HEK293 (cell line): ENCODE results near the gene SNRPD2.

Experiments used
- CTCF ChIA-PET: fragments of 350-600 bp; formaldehyde crosslinking; extraction: SDS; loops from one replicate; lab custom pipeline; 2021; ENCODE audit warnings: antibody characterized with exemption; lab: Yijun Ruan, JAX
- POLR2A ChIA-PET: fragments of 300-600 bp; formaldehyde crosslinking; extraction: SDS; loops from one replicate; lab custom pipeline; 2020; ENCODE audit warnings: antibody characterized with exemption, inconsistent platforms; lab: Yijun Ruan, JAX
- H3K27ac ChIP-seq: fragments of 200-500 bp; sonication (Bioruptor generic); 2 replicates; pipeline ENCODE4 v1.5.1; 2014; ENCODE audit warnings: low read depth, low read length, control low read depth, inconsistent platforms; ENCODE audit errors: extremely low read depth
- H3K36me3 ChIP-seq, 2 experiments: fragments of 200-500 bp in 1 of 2; sonication (Bioruptor generic) in 1 of 2; 1 replicate in 1 of 2; 2 replicates in 1 of 2; pipeline ENCODE4 v1.5.1; 2014 to 2017; ENCODE audit warnings: inconsistent platforms in 2 of 2, low read length in 2 of 2; ENCODE audit not compliant: control insufficient read depth in 2 of 2, insufficient read depth in 1 of 2
- H3K4me1 ChIP-seq: fragments of 200-500 bp; sonication (Bioruptor generic); 2 replicates; pipeline ENCODE4 v1.5.1; 2014; ENCODE audit warnings: mild to moderate bottlenecking, low read length, inconsistent platforms; ENCODE audit not compliant: control insufficient read depth, insufficient read depth
- H3K4me3 ChIP-seq: 2 replicates; pipeline ENCODE4 v1.5.1; 2011; ENCODE audit warnings: low read depth, mild to moderate bottlenecking, control low read depth, low read length, moderate library complexity
- H3K9me3 ChIP-seq: fragments of 200-500 bp; sonication (Bioruptor generic); 2 replicates; pipeline ENCODE4 v1.5.1; 2014; ENCODE audit warnings: low read depth, low read length, inconsistent platforms; ENCODE audit not compliant: control insufficient read depth, insufficient read depth
- ATF2 ChIP-seq: fragments of 450-650 bp; formaldehyde crosslinking; IDR thresholded peaks from 2 replicates; pipeline ENCODE4 v1.5.1; 2016; ENCODE audit warnings: missing biosample characterization, missing genetic modification characterization, low read depth
- GFI1B ChIP-seq: fragments of 450-650 bp; formaldehyde crosslinking; IDR thresholded peaks from 2 replicates; pipeline ENCODE4 v1.5.1; 2016; ENCODE audit warnings: missing biosample characterization, missing genetic modification characterization
- MZF1 ChIP-seq: fragments of 450-650 bp; formaldehyde crosslinking; IDR thresholded peaks from 2 replicates; pipeline ENCODE4 v1.5.1; 2017; ENCODE audit warnings: missing biosample characterization, missing genetic modification characterization, borderline replicate concordance
- PATZ1 ChIP-seq: fragments of 450-650 bp; formaldehyde crosslinking; IDR thresholded peaks from 2 replicates; pipeline ENCODE4 v1.5.1; 2016; ENCODE audit warnings: missing biosample characterization, missing genetic modification characterization
- REST ChIP-seq: fragments of 450-650 bp; formaldehyde crosslinking; IDR thresholded peaks from 2 replicates; pipeline ENCODE4 v1.5.1; 2016; ENCODE audit warnings: missing biosample characterization, missing genetic modification characterization
- TCF7L2 ChIP-seq: IDR thresholded peaks from 2 replicates; pipeline ENCODE4 v1.6.1; 2011; ENCODE audit warnings: low read depth, mild to moderate bottlenecking, inconsistent platforms, low read length, moderate library complexity, borderline replicate concordance
- ZFHX2 ChIP-seq: fragments of 450-650 bp; formaldehyde crosslinking; conservative IDR thresholded peaks from 2 replicates; pipeline ENCODE4 v1.5.1; 2016; ENCODE audit warnings: missing biosample characterization, missing genetic modification characterization
- ZNF114 ChIP-seq: fragments of 450-650 bp; formaldehyde crosslinking; IDR thresholded peaks from 2 replicates; pipeline ENCODE4 v1.5.0; 2017; ENCODE audit warnings: missing biosample characterization, missing genetic modification characterization
- ZNF132 ChIP-seq: fragments of 450-650 bp; formaldehyde crosslinking; IDR thresholded peaks from 2 replicates; pipeline ENCODE4 v1.5.1; 2017; ENCODE audit warnings: missing biosample characterization, missing genetic modification characterization, borderline replicate concordance
- ZNF146 ChIP-seq: fragments of 450-650 bp; formaldehyde crosslinking; IDR thresholded peaks from 2 replicates; pipeline ENCODE4 v1.5.1; 2016; ENCODE audit warnings: missing biosample characterization, missing genetic modification characterization
- ZNF548 ChIP-seq: fragments of 450-650 bp; formaldehyde crosslinking; IDR thresholded peaks from 2 replicates; pipeline ENCODE4 v1.5.1; 2016; ENCODE audit warnings: missing biosample characterization, missing genetic modification characterization
- ZNF561 ChIP-seq: fragments of 450-650 bp; IDR thresholded peaks from 2 replicates; pipeline ENCODE4 v1.5.1; 2018; ENCODE audit warnings: missing biosample characterization, missing genetic modification characterization, borderline replicate concordance
- ZNF596 ChIP-seq: fragments of 450-650 bp; IDR thresholded peaks from 2 replicates; pipeline ENCODE4 v1.5.0; 2018; ENCODE audit warnings: missing biosample characterization, mild to moderate bottlenecking, missing genetic modification characterization, moderate library complexity
- ZNF623 ChIP-seq: fragments of 450-650 bp; formaldehyde crosslinking; IDR thresholded peaks from 2 replicates; pipeline ENCODE4 v1.5.1; 2016; ENCODE audit warnings: missing biosample characterization, missing genetic modification characterization
- ZNF624 ChIP-seq: fragments of 450-650 bp; formaldehyde crosslinking; IDR thresholded peaks from 2 replicates; pipeline ENCODE4 v1.5.1; 2017; ENCODE audit warnings: missing biosample characterization, missing genetic modification characterization
- ZNF654 ChIP-seq: fragments of 450-650 bp; formaldehyde crosslinking; IDR thresholded peaks from 2 replicates; pipeline ENCODE4 v1.5.1; 2016; ENCODE audit warnings: low read depth, missing biosample characterization, missing genetic modification characterization
- ZNF692 ChIP-seq: fragments of 450-650 bp; formaldehyde crosslinking; IDR thresholded peaks from 2 replicates; pipeline ENCODE4 v1.5.1; 2016; ENCODE audit warnings: missing biosample characterization, missing genetic modification characterization
- ZNF701 ChIP-seq: fragments of 450-650 bp; formaldehyde crosslinking; IDR thresholded peaks from 2 replicates; pipeline ENCODE4 v1.5.1; 2016; ENCODE audit warnings: missing biosample characterization, missing genetic modification characterization
- ZNF704 ChIP-seq: fragments of 450-650 bp; formaldehyde crosslinking; IDR thresholded peaks from 2 replicates; pipeline ENCODE4 v1.5.1; 2016; ENCODE audit warnings: missing biosample characterization, missing genetic modification characterization
- ZNF768 ChIP-seq: fragments of 450-650 bp; formaldehyde crosslinking; IDR thresholded peaks from 2 replicates; pipeline ENCODE4 v1.5.1; 2018; ENCODE audit warnings: missing biosample characterization, mild to moderate bottlenecking, missing genetic modification characterization
- ZSCAN30 ChIP-seq: fragments of 450-650 bp; IDR thresholded peaks from 2 replicates; pipeline ENCODE4 v1.5.1; 2018; ENCODE audit warnings: missing biosample characterization, mild to moderate bottlenecking, missing genetic modification characterization, moderate library complexity
- TF ChIP-seq, protein P1 (sequence below): fragments of 450-650 bp; formaldehyde crosslinking; IDR thresholded peaks from 2 replicates; pipeline ENCODE4 v1.5.1; 2017; ENCODE audit warnings: missing biosample characterization, missing genetic modification characterization

The SNRPD2 gene

GRCh38 chr19:45653634-45654033 lies 38.1 kb downstream of the SNRPD2 start (continued):
- peak; percentile 33; the same call in 1 of the 2 replicates for TF ChIP-seq ZFHX2 (tag by site-specific recombination)
- no peak for TF ChIP-seq ZNF704 (tag by site-specific recombination)
- no peak for TF ChIP-seq ATF2 (tag by site-specific recombination)
- no peak for TF ChIP-seq ZNF146 (tag by site-specific recombination)
- TF ChIP-seq, protein P1, sequence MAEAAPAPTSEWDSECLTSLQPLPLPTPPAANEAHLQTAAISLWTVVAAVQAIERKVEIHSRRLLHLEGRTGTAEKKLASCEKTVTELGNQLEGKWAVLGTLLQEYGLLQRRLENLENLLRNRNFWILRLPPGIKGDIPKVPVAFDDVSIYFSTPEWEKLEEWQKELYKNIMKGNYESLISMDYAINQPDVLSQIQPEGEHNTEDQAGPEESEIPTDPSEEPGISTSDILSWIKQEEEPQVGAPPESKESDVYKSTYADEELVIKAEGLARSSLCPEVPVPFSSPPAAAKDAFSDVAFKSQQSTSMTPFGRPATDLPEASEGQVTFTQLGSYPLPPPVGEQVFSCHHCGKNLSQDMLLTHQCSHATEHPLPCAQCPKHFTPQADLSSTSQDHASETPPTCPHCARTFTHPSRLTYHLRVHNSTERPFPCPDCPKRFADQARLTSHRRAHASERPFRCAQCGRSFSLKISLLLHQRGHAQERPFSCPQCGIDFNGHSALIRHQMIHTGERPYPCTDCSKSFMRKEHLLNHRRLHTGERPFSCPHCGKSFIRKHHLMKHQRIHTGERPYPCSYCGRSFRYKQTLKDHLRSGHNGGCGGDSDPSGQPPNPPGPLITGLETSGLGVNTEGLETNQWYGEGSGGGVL (tag by site-specific recombination), result peak; percentile 25; the same call in 1 of the 2 replicates
- TF ChIP-seq ZNF596 (tag by site-specific recombination), result no peak
- TF ChIP-seq ZNF624, result no peak
- no peak for TF ChIP-seq ZNF692 (tag by site-specific recombination)
- TF ChIP-seq ZNF654 (tag by site-specific recombination), result no peak
- TF ChIP-seq, all 188 proteins: peak for 3

GRCh38 chr19:45650722-45651121 lies 41.0 kb downstream of the SNRPD2 start:
- CTCF ChIA-PET, result interaction anchor here (1.0 to 2.8 kb wide), 5 partner anchors 8 to 211 kb away, joined by 3 to 17 read pairs (median 4); no protein-coding TSS in a partner anchor
- no peaks in the 10 kb centered on the region for H3K4me1 ChIP-seq
- no peak for TF ChIP-seq PATZ1 (tag by site-specific recombination)
- TF ChIP-seq MZF1, result no peak
- TF ChIP-seq ZNF623 (tag by site-specific recombination), result peak; percentile 80
- POLR2A ChIA-PET, result no interaction called here
- no peaks in the 10 kb centered on the region for H3K9me3 ChIP-seq
- H3K27ac ChIP-seq, result no peak overlapping the region
- H3K4me3 ChIP-seq, result no peak overlapping the region
- H3K36me3 ChIP-seq, result no peaks in the 10 kb centered on the region

- Histone ChIP-seq H3K4me3 (no peak overlapping the region), H3K9me3 (no peaks in the 10 kb centered on the region), H3K4me1 (peaks cover 6% of the 10 kb centered on the region; the same call in 1 of the 2 replicates), H3K36me3 (no peaks in the 10 kb centered on the region), H3K27ac (no peak overlapping the region)
- POLR2A ChIA-PET, result interaction anchor here (0.6 to 1.3 kb wide), 4 partner anchors 12 to 123 kb away, joined by 3 to 4 read pairs (median 3); partner anchors contain the start of genes QPCTL and SIX5
- CTCF ChIA-PET, result interaction anchor here (0.6 to 1.9 kb wide), 9 partner anchors 20 to 207 kb away, joined by 3 to 7 read pairs (median 3); no protein-coding TSS in a partner anchor
- no peak for TF ChIP-seq ZNF548 (tag by site-specific recombination)
- TF ChIP-seq ZNF132 (tag by site-specific recombination), result no peak
- 0 out of 2 replicates have a peak, but pooled peaks have one; percentile 3 for TF ChIP-seq ZSCAN30 (tag by site-specific recombination)
- TF ChIP-seq GFI1B (tag by site-specific recombination), result no peak
- peak; percentile 2; the same call in 1 of the 2 replicates for TF ChIP-seq ZNF561 (tag by site-specific recombination)
- peak; percentile 62 for TF ChIP-seq REST
- TF ChIP-seq TCF7L2, result no peak
- TF ChIP-seq ZNF114 (tag by site-specific recombination), result no peak
- TF ChIP-seq ZNF701 (tag by site-specific recombination), result no peak
- no peak for TF ChIP-seq ZNF768 (tag by site-specific recombination)
Observed at GRCh38 chr19:45646345-45646698, 45.4 kb downstream of the SNRPD2 start.
